Activated CD8-positive, alpha-beta memory T cell treated with anti-CD3 and anti-CD28 coated beads for 1 hour (primary cell): Measurements from ENCODE around the gene SMURF1.

Experiments used
- DNase-seq, 2 donors: peaks; one replicate each; pipeline ENCODE4 v3.0.0-alpha.2; 2020; ENCODE audit warnings: low read depth in 1 of 2; ENCODE audit errors: extremely low read depth in 1 of 2

The SMURF1 gene

GRCh38 chr7:99008181-99008631 is 135.7 kb downstream of the SMURF1 start:
- no peak for DNase-seq

- no peak for DNase-seq
These were observed 137.0 kb downstream of the SMURF1 start for GRCh38 chr7:99006739-99007424.

- no peak for DNase-seq
These were observed 138.1 kb downstream of the SMURF1 start for GRCh38 chr7:99005776-99006175.

- DNase-seq: no peak
These were observed 139.0 kb downstream of the SMURF1 start for GRCh38 chr7:99004781-99005500.

- no peak for DNase-seq
These were observed 139.7 kb downstream of the SMURF1 start for GRCh38 chr7:99004216-99004615.

GRCh38 chr7:99003419-99003818 is 140.5 kb downstream of the SMURF1 start:
- DNase-seq: no peak

- DNase-seq: no peak
These were observed 141.1 kb downstream of the SMURF1 start for GRCh38 chr7:99002827-99003212.

GRCh38 chr7:99002148-99002826 is 141.6 kb downstream of the SMURF1 start:
- no peak for DNase-seq

- DNase-seq: no peak
These were observed 142.3 kb downstream of the SMURF1 start for GRCh38 chr7:99001482-99002147.

- DNase-seq: no peak
These were observed 142.9 kb downstream of the SMURF1 start for GRCh38 chr7:99000904-99001465.

GRCh38 chr7:99000196-99000903 is 143.6 kb downstream of the SMURF1 start:
- no peak for DNase-seq

GRCh38 chr7:98998821-98999725 is 144.8 kb downstream of the SMURF1 start:
- DNase-seq: no peak

GRCh38 chr7:98997846-98998245 is 146.1 kb downstream of the SMURF1 start:
- DNase-seq: no peak

- no peak for DNase-seq
These were observed 147.8 kb downstream of the SMURF1 start for GRCh38 chr7:98996150-98996552.

- no peak for DNase-seq
These were observed 148.3 kb downstream of the SMURF1 start for GRCh38 chr7:98995523-98996149.

GRCh38 chr7:98995111-98995510 is 148.8 kb downstream of the SMURF1 start:
- no peak for DNase-seq

GRCh38 chr7:98994046-98994944 is 149.6 kb downstream of the SMURF1 start:
- DNase-seq: no peak
